NCI-H2196 (cell line): ENCODE measurements around the gene NKD2.

Experiments
- DNase-seq: peaks from one replicate; lab custom pipeline; 2025; ENCODE audit not compliant: unreplicated experiment; lab: John Stamatoyannopoulos, UW

NKD2 gene

DNA sequence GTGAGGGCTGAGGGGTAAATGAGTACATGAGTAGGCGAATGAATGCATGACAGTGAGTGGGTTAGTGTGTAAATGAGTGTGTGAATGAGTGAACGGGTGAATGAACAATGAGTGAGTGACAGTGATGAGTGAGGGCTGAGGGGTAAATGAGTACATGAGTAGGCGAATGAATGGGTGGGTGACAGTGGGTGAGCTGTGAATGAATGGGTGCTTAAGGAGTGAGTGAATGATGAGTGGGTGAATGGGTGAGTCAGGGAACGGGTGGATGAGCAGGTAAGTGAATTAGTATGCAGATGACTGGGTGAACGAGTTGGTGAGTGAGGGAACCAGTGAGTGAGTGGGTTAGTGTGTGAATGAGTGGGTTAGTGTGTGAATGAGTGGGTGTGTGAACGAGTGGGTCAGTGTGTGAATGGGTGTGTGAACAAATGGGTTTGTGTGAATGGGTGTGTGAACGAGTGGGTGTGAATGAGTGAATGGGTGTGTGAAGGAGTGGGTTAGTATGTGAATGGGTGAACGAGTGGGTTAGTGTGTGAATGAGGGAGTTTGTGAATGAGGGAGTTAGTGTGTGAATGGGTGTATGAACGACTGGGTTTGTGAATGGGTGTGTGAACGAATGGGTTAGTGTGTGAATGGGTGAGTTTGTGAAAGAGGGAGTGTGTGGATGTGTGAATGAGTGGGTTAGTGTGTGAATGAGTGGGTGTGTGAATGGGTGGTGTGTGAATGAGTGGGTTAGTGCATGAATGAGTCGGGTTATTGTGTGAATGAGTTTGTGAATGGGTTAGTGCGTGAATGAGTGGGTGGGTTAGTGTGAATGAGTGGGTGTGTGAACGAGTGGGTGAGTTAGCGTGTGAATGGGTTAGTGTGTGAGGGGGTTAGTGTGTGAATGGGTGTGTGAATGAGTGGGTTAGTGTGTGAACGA lies 32.9 kb downstream of the NKD2 start:
- no peak for DNase-seq

DNA sequence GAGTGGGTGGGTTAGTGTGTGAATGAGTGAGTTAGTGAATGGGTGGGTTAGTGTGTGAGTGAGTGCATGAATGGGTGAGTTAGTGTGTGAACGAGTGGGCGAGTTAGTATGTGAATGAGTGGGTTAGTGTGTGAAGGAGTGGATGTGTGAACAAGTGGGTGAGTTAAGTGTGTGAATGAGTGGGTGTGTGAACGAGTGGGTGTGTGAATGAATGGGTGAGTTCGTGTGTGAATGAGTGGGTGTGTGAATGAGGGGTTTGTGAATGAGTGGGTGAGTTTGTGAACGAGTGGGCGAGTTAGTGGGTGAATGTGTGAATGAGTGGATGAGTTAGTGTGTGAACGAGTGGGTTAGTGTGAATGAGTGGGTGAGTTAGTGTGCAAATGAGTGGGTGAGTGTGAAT lies 34.0 kb downstream of the NKD2 start:
- no peak for DNase-seq

DNA sequence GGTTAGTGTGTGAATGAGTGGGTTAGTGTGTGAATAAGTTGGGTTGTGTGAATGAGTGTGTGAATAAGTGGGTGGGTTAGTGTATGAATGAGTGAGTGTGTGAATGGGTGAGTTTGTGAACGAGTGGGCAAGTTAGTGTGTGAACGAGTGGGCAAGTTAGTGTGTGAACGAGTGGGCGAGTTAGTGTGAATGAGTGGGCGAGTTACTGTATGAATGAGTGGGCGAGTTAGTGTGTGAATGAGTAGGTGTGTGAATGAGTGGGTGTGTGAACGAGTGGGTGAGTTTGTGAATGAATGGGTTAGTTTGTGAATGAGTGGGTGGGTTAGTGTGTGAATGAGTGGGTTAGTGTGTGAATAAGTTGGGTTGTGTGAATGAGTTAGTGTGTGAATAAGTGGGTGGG lies 34.7 kb downstream of the NKD2 start:
- DNase-seq: no peak

DNA sequence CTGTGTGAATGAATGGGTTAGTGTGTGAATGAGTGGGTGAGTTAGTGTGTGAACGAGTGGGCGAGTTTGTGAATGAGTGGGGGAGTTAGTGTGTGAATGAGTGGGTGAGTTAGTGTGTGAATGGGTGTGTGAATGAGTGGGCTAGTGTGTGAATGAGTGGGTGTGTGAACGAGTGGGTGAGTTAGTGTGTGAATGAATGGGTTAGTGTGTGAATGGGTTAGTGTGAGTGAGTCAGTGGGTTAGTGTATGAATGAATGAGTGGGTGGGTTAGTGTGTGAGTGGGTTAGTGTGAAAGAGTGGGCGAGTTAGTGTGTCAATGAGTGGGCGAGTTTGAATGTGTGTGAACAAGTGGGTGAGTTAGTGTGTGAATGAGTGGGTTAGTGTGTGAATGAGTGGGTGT lies 35.5 kb downstream of the NKD2 start:
- no peak for DNase-seq

DNA sequence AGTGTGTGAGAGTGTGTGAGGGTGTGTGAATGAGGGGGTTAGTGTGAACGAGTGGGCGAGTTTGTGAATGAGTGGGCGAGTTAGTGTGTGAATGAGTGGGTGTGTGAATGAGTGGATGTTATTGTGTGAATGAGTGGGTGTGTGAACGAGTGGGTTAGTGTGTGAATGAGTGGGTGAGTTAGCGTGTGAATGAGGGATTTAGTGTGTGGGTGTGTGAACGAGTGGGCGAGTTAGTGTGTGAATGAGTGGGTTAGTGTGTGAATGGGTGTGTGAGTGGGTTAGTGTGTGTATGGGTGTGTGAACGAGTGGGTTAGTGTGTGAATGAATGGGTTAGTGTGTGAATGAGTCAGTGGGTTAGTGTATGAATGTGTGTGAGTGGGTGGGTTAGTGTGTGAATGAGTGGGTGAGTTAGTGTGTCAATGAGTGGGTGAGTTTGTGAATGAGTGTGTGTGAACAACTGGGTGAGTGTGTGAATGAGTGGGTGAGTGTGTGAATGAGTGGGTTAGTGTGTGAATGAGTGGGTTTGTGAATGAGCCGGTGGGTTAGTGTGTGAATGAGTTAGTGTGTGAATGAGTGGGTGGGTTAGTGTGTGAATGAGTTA lies 37.5 kb downstream of the NKD2 start:
- DNase-seq: no peak

DNA sequence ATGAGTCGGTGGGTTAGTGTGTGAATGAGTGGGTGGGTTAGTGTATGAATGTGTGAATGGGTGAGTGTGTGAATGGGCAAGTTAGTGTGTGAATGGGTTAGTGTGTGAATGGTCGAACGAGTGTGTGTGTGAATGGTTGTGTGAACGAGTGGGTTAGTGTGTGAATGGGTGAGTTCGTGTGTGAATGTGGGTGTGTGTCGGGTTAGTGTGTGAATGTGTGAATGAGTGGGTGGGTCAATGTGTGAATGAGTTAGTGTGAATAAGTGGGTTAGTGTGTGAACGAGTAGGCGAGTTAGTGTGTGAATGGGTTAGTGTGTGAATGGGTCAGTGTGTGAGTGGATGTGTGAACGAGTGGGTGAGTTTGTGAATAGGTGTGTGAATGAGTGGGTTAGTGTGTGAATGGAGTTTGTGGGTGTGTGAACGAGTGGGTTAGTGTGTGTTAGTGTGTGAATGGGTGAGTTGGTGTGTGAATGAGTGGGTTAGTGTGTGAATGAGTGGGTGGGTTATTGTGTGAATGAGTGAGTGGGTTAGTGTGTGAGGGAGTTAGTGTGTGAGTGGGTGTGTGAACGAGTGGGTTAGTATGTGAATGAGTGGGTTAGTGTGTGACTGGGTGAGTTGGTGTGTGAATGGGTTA lies 38.8 kb downstream of the NKD2 start:
- DNase-seq: no peak

DNA sequence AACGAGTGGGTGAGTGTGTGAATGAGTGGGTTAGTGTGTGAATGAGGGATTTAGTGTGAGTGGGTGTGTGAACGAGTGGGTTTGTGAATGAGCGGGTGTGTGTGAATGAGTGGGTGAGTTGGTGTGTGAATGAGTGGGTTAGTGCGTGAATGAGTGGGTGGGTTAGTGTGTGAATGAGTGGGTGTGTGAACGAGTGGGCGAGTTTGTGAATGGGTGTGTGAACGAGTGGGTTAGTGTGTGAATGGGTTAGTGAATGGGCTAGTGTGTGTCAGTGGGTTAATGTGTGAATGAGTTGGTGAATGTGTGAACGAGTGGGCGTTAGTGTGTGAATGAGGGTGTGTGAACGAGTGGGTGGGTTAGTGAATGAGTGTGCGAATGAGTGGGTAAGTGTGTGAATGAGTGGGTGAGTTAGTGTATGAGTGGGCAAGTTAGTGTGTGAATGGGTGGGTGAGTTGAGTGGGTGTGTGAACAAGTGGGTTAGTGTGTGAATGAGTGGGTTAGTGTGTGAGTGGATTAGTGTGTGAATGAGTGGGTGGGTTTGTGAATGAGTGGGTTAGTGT lies 39.6 kb downstream of the NKD2 start:
- DNase-seq: no peak

DNA sequence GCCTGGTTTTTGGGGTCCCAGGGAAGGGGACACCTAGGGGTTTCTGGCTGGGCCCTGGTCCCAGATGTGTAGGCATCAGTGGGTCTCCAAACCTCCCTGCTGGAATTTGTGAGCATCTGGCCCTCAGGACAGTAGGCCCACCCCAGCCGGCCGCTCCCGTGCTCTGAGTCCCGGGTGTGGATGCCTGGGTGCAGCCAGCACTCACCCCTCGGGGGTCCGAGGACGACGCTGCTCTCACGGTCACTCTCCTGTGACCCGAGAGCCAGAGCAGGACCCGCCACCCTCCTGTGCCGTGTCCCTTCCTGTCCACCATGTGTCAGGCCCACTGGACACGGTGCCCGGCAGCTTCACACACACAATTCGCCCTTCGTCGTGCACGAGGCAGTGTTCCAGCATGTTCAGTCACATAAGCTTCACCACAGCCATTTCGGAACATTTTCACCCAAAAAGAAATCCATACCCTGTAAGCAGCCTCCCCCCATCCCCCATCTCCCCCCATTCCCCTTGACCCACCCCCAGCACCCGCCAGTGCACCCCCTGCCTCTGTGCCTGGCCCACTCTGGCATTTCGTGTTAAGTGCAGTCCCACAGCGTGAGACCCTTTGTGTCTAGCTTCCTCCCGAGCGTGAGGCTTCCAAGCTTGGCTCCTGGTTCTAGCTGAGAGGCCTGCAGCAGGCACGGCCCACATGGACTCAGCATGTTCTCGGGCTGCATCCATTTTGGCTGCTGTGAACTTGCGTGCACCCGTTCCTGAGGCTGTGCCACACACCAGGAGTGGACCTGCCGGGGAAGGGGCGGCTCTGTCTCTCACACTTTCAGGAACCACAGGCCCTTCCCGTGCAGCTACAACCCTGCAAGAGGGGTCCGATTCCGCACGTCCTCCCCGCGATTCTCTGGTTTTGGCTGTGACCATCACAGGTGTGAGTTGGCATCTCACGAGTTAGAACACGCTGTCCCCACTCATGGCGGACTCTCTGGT lies 40.5 kb downstream of the NKD2 start:
- DNase-seq: no peak

DNA sequence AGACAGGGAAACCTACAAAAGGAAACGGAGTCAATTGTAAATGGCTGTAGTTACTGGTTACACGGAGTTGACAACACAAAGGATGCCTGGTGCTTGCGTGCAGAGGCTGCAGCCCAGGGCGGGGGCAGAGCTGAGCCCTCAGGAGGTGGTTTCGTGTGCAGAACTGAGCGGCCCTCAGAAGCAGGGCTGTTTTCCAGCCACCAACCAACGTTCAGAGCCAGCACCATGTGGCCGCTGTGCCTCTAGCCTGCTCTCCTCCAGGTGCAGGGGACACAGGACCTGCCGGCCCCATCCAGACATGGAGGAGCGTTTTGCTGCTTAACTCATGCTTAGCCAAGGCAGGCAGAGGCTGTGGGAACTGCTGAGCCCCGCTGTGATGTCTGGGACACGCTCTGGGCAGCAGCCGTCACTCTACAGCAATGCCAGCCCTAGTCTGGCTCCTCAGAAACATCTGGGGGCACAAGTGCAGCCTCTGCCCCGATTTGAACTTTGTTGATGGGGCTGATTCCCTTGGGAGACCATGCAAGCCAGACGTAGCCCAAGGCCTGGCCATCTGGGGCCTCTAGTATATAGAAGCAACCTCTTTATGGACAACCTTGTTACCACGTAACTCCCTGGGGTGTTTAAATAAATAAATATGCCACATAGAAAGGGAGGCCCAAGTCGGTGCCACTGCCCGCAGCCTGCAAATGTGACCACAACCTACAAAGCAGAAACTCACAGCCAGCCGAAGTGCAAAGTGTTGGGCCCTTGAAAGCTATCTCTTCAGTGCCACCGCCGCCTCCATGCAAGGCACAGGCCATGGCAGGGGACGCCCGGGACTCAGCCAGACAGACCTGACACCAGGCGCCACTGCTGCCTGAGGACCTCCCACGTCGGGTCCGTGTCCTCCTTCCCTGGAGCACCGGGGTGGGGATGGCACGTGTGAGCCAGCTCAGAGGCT lies 42.1 kb downstream of the NKD2 start:
- DNase-seq: peak; percentile 37

DNA sequence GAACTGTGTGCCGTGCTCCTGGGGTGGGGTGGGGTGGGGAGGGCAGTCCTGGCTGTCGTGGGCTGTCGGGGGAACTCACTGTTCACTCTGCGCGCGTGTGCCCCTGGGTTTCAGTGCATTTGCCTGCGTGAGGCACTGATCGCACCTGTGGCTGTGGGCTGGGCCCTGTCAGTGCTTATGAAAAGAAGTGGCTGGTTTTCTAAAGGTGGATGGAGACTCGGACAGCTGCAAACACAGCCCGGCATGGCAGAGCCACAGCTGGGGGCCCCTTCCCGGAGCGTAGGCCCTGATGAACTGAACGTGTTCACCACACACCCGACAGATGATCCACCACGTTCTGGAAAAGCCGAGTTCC lies 42.7 kb downstream of the NKD2 start:
- DNase-seq: no peak

DNA sequence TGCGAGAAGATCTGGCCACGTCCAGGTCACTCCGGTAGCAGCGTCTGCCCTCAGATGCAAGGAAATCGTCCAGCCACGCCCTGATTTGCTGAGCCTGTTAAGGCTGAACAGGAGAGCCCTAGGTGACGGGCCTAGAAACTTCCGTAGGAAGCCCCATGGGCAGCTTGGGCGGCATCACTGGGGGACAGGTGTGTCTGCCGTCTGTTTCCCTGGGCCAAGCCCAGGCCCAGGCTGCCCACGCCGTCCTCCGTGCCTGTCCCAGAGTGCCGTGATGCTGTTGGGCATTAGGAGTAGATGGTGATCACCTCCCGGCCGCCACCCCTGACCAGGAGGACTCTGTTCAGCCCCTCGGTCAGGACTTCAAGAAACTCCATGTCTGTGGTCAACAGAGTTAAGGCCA lies 43.5 kb downstream of the NKD2 start:
- DNase-seq: no peak

DNA sequence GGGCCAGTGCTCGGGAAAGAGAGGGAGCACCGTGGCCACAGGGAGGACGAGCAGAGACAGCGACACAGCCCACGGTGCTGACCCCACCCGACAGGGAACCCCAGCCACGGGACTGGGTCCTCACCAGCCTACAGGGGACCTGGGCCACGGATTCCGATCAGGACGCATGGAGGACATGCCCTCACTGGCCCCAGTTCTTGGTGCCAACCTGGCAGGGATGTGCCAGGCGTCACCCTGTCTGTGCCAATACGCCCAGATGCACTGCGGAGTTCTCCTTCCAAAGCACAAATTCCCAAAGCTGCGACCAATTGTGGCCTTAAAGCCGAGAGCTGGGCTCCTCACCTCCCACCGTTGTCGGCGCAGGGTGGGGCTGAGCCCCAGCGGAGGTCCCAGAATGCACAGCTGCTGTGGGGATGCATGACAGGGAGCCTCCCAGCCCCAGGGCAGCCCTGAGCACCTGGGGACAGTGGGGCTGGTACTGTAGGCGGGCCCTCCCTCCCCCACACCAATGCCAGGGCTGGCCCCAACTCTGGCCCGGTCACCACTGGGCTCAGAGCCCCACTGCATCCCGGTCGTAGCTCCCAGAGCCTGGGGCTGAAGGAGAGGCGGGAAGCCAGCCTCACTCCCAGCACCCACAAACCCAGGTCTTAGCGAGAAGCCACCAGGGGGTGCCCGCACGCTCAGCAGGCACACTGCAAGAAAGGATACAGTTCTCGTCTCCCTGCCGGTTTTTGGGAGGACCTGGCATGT lies 44.2 kb downstream of the NKD2 start:
- DNase-seq: no peak

DNA sequence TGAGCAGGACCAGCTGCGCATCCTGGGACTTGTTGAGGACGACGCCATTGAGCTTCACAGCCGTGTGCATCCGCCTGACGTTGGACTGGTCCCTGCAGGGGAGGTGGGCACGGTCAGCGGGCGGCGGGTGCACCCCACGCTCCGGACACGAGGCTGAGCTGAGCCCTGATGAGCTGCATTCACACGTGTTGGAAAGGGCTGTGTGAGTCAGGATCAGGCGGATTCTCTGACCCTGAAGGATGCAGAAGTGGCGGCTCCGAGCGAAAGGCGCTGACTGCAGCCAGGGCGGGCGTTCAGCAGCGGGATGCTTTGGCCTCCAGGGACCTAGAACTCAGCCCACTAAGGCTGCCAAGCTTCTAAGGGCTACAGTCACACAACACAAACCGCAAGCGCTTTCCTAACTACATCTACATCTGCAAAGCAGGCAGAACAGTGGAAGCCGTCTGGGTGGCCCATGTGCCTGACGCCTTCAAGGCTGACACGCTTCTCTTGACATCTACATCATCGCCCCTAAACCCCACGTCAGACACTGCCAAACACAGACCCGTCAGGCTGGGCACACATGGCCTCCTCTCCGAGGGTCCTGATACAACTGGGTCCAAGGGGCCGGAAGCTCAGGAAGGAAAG lies 44.9 kb downstream of the NKD2 start:
- DNase-seq: no peak

DNA sequence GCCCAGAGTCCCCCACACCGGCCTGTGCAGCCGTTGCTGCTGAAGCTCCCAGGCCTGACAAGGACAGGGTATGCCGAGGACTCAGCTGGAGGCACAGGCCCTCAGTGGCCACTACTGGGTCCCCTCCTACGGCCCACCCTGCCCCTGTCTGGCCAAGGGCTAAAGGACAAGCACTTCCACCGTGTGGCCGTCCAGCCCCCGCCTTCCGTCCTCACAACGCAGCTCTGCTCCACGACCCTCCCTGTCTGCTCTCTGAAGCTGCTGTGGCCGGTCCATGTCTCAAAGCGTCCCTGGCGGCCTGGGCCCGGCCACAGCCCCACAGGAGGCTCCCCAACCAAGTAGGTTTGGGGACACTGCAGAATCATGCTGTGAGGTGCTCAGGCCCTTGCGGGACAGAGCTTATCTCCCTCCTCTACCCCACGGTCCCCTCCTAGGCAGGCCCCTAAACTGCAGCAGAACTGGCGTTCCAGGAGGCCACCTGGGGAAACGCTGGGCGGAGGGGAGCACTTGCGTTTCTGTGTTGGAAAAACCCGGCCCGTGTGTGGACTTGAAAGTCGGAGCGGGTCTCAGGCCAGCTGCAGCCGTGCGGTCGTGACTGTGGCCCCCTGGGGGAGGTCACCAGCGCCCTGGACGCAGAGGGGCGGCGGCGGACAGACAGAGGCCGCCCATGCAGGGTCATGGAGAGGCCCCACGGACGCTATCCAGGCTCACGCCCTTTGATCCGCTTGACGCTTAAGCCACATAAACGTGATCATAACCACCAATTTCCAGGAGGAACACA lies 45.6 kb downstream of the NKD2 start:
- DNase-seq: no peak

DNA sequence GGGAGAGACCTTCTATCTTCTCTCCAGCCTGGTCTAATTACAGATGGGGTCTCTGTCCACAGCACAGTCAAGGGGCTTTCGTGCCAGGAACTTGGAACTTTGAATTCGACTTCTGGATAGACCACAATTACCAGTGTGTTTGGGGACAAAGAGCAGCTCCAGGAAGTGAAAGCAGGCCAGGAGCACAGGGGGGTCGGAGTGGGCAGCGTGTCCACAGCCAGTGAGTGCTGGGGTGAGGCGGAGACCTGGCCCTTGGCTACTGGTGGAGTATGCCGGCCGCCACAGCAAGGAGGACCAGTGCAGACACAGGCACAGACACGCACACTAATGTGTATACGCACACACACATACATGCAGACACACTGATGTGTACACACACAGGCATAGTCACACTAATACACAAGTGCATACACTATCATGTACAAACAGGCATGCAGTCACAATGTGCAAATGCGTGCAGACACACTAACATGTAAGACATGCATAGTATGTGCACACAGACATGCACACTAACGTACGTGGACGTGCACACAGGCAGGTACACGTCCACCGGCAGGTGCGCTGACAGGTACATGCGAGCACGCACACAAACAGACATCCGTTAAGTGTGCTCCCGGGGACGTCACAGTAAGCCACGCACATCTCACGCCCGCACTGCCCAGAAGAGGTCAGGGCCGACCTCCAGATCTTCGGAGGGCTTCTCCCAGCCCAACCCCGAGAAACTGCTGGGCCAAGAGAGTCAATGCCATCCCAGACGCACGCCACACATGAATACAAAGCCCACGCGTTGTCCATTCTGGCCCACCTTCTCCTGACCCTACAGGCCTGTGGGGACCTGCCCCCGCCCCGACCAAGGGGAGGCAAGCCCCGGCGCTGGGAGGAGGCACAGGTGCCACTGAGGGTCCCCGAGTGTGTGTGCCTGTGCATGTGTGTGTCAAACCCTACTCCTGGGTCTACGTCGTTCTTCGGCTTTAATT lies 46.5 kb downstream of the NKD2 start:
- no peak for DNase-seq

DNA sequence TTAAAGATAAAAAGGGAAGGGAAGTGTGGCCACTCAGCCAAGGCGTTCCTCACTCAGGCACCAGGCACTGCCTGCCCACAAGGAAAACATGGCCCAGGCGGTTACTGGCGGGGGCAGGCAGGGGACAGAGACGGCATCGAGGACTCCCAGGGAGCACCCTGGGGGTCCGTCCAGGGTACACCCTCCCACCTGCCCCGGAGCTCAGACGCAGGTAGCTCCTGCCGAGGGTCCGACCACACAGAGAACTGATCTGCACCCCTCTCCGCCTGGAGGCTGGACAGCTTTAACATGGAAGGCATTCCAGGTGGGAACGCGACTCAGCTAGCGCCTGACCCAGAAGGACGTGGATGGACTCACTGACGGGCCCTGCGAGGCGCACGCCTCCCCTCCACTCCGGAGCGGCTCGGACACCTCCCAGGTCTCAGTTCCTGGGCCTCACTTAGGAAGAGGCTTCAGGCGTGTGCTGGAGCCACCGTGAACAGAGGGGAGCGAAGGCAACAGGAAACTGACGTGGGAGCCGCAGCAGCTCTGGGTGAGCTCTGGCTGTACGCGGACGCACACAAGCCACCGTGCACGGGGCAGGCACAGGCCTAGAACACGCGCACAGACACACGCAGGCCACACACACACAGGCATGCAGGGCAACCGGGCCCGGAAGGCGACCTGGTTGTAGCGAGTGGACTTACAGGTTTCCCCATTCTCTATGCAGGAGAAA lies 47.5 kb downstream of the NKD2 start:
- DNase-seq: no peak
